Activated naive CD4-positive, alpha-beta T cell treated with anti-CD3 and anti-CD28 coated beads, Interleukin-2, amount 10 ng/mL, durations not matched to agents 7 days and 5 days (primary cell): ENCODE measurements around the gene CAPN14.

ENCODE experiments used
- CTCF ChIA-PET: fragments of 350-600 bp; sonication (Branson Sonifier 250); formaldehyde crosslinking; loops from one replicate; lab custom pipeline; 2021; ENCODE audit warnings: antibody characterized with exemption; lab: Charles Lee
- DNase-seq: peaks from one replicate; pipeline ENCODE4 v3.0.0-alpha.2; 2020
- H3K27ac Mint-ChIP-seq: one replicate; pipeline ENCODE4 v1.8.0; 2021; ENCODE audit warnings: mild to moderate bottlenecking, moderate library complexity, mixed read lengths
- H3K27me3 Mint-ChIP-seq: one replicate; pipeline ENCODE4 v1.8.0; 2021; ENCODE audit warnings: mild to moderate bottlenecking, mixed read lengths
- H3K36me3 Mint-ChIP-seq: one replicate; pipeline ENCODE4 v1.8.0; 2021; ENCODE audit warnings: mixed read lengths
- H3K4me1 Mint-ChIP-seq: one replicate; pipeline ENCODE4 v1.8.0; 2021; ENCODE audit warnings: mixed read lengths
- H3K4me3 Mint-ChIP-seq: one replicate; pipeline ENCODE4 v1.8.0; 2021; ENCODE audit warnings: mild to moderate bottlenecking, moderate library complexity, mixed read lengths
- H3K9me3 Mint-ChIP-seq: one replicate; pipeline ENCODE4 v1.8.0; 2021; ENCODE audit warnings: mixed read lengths

Gene CAPN14

GRCh38 chr2:31223749-31224148 lies 6.4 kb upstream of the CAPN14 start:
- no peak for DNase-seq
- CTCF ChIA-PET = no interaction called here
- H3K4me1 Mint-ChIP-seq = peaks cover 8% of the 10 kb centered on the region
- H3K27ac Mint-ChIP-seq = no peak overlapping the region
- H3K9me3 Mint-ChIP-seq = no peaks in the 10 kb centered on the region
- H3K27me3 Mint-ChIP-seq = peaks cover 23% of the 10 kb centered on the region
- no peaks in the 10 kb centered on the region for H3K36me3 Mint-ChIP-seq
- H3K4me3 Mint-ChIP-seq = no peak overlapping the region

DNA sequence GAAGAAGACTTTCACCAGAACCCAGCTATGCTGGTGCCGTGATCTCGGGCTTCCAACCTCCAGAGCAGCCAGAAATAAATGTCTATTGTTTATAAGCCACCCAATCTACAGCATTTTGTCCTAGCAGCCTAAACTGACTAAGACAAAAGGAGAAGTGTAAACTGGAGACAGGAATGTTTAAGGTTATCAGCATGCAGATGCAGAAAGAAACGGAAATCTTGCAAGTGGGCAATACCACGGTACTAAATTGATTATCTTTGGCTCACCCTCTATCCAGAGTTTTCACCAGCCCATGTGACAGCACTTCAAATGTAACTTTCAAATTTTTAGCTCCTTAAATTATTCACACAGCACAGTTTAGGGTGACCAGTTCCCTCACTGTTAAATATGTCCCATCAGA lies 5.7 kb upstream of the CAPN14 start:
- H3K4me1 Mint-ChIP-seq = peaks cover 8% of the 10 kb centered on the region
- H3K27ac Mint-ChIP-seq = no peak overlapping the region
- H3K36me3 Mint-ChIP-seq = no peaks in the 10 kb centered on the region
- peaks cover 23% of the 10 kb centered on the region for H3K27me3 Mint-ChIP-seq
- CTCF ChIA-PET = no interaction called here
- H3K4me3 Mint-ChIP-seq = no peak overlapping the region
- H3K9me3 Mint-ChIP-seq = no peaks in the 10 kb centered on the region
- no peak for DNase-seq

DNA sequence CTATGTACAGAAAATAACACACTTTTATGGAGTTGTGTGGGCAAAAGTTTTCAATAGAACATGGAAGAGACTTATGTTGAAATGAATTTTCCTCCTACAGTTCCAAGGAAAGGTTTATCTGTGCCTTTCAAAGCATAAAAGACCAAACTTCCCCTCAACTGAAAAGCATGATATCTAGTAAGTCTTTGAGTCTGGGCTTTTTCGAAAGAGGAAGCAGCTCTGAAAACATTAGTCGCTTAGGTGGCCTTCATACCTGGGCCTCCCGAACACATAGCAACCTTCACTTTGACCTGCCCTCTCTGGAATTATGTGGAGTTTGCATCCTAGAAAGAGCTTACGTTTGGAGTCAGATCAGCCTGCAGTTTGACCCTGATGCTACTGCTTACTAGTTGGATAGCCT lies 4.8 kb upstream of the CAPN14 start:
- Mint-ChIP-seq H3K36me3 (no peaks in the 10 kb centered on the region), H3K4me1 (peaks cover 17% of the 10 kb centered on the region), H3K27me3 (peaks cover 23% of the 10 kb centered on the region), H3K27ac (no peak overlapping the region), H3K4me3 (no peak overlapping the region), H3K9me3 (no peaks in the 10 kb centered on the region)
- DNase-seq = no peak
- CTCF ChIA-PET = no interaction called here

DNA sequence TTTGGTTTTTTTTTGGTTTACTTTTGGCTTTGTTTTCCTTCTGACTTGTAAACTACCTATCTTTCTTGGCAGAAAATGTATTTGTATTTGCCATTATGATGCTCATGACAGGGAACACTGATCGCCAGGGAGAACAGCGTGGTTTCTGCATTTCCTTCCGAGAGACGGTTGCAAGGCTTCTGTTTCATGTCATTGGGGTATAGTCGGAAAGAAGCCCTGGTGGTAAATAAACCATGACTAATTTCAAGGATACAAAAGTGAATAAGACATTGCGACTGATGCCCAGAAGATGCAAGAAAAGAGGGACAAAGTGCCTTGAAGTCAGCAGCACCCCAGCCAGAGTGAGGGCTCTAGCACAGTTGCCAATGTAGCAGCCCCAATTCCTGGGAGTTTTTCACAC lies 4.2 kb upstream of the CAPN14 start:
- H3K27me3 Mint-ChIP-seq = peaks cover 20% of the 10 kb centered on the region
- H3K9me3 Mint-ChIP-seq = no peaks in the 10 kb centered on the region
- no peak for DNase-seq
- H3K36me3 Mint-ChIP-seq = no peaks in the 10 kb centered on the region
- H3K4me3 Mint-ChIP-seq = no peak overlapping the region
- CTCF ChIA-PET = no interaction called here
- peaks cover 22% of the 10 kb centered on the region for H3K4me1 Mint-ChIP-seq
- H3K27ac Mint-ChIP-seq = peak overlapping the region; percentile 49

GRCh38 chr2:31219131-31219969 lies 2.0 kb upstream of the CAPN14 start:
- H3K9me3 Mint-ChIP-seq = no peaks in the 10 kb centered on the region
- H3K27ac Mint-ChIP-seq = no peak overlapping the region
- DNase-seq = no peak
- peaks cover 31% of the 10 kb centered on the region for H3K4me1 Mint-ChIP-seq
- no peak overlapping the region for H3K4me3 Mint-ChIP-seq
- H3K36me3 Mint-ChIP-seq = no peaks in the 10 kb centered on the region
- H3K27me3 Mint-ChIP-seq = peaks cover 15% of the 10 kb centered on the region
- CTCF ChIA-PET = no interaction called here

DNA sequence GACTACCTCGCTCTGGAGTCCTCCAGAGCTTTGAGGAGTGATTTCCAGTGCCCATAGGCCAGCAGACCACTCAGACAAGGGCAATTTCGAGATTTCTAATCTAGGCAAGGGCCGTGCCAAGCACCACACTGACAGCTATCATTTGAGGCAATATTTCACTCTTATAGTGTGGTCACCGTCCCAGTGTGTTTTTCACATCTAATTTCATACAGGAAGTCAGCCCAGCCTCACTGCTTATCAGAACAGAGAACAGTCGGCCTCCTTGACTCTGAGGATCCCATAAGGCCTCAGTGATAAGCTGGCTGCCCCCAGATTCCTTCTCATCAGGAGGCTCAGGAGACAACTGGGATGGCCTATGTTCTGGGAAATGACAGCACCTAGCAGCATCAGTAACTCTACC lies 581 bp downstream of the CAPN14 start:
- CTCF ChIA-PET = interaction anchor here (0.7 kb wide), 1 partner anchor 45 kb away, joined by 3 read pairs; no protein-coding TSS in a partner anchor
- H3K4me1 Mint-ChIP-seq = peaks cover 37% of the 10 kb centered on the region
- H3K27ac Mint-ChIP-seq = no peak overlapping the region
- H3K36me3 Mint-ChIP-seq = no peaks in the 10 kb centered on the region
- DNase-seq = no peak
- H3K27me3 Mint-ChIP-seq = peaks cover 10% of the 10 kb centered on the region
- H3K4me3 Mint-ChIP-seq = no peak overlapping the region
- no peaks in the 10 kb centered on the region for H3K9me3 Mint-ChIP-seq

- Mint-ChIP-seq H3K27ac (peak overlapping the region; percentile 44), H3K4me1 (peaks cover 32% of the 10 kb centered on the region), H3K27me3 (peaks cover 2% of the 10 kb centered on the region), H3K9me3 (no peaks in the 10 kb centered on the region), H3K4me3 (no peak overlapping the region), H3K36me3 (no peaks in the 10 kb centered on the region)
- no peak for DNase-seq
- CTCF ChIA-PET = no interaction called here
These were observed 2.8 kb downstream of the CAPN14 start for GRCh38 chr2:31214444-31214915.

GRCh38 chr2:31213601-31214443 lies 3.5 kb downstream of the CAPN14 start:
- H3K27me3 Mint-ChIP-seq = no peaks in the 10 kb centered on the region
- H3K27ac Mint-ChIP-seq = peak overlapping the region; percentile 44
- peaks cover 29% of the 10 kb centered on the region for H3K4me1 Mint-ChIP-seq
- CTCF ChIA-PET = no interaction called here
- no peak for DNase-seq
- no peaks in the 10 kb centered on the region for H3K9me3 Mint-ChIP-seq
- H3K36me3 Mint-ChIP-seq = no peaks in the 10 kb centered on the region
- no peak overlapping the region for H3K4me3 Mint-ChIP-seq

GRCh38 chr2:31212659-31213600 lies 4.4 kb downstream of the CAPN14 start:
- CTCF ChIA-PET = no interaction called here
- Mint-ChIP-seq H3K9me3 (no peaks in the 10 kb centered on the region), H3K27me3 (no peaks in the 10 kb centered on the region), H3K4me1 (peaks cover 28% of the 10 kb centered on the region), H3K36me3 (no peaks in the 10 kb centered on the region), H3K27ac (no peak overlapping the region), H3K4me3 (no peak overlapping the region)
- no peak for DNase-seq

GRCh38 chr2:31208240-31208639 lies 9.1 kb downstream of the CAPN14 start:
- H3K27me3 Mint-ChIP-seq = no peaks in the 10 kb centered on the region

GRCh38 chr2:31207790-31208189 lies 9.5 kb downstream of the CAPN14 start:
- Mint-ChIP-seq H3K4me3 (no peak overlapping the region), H3K36me3 (no peaks in the 10 kb centered on the region), H3K4me1 (no peaks in the 10 kb centered on the region), H3K9me3 (no peaks in the 10 kb centered on the region), H3K27ac (no peak overlapping the region), H3K27me3 (no peaks in the 10 kb centered on the region)
- CTCF ChIA-PET = interaction anchor here (0.9 kb wide), 1 partner anchor 128 kb away, joined by 3 read pairs; no protein-coding TSS in a partner anchor
- no peak for DNase-seq

More at GRCh38 chr2:31208240-31208639, 9.1 kb downstream of the CAPN14 start:
- H3K36me3 Mint-ChIP-seq = no peaks in the 10 kb centered on the region
- no peak overlapping the region for H3K27ac Mint-ChIP-seq
- no peaks in the 10 kb centered on the region for H3K9me3 Mint-ChIP-seq
- DNase-seq = no peak
- no peak overlapping the region for H3K4me3 Mint-ChIP-seq
- CTCF ChIA-PET = interaction anchor here (0.9 kb wide), 1 partner anchor 128 kb away, joined by 3 read pairs; no protein-coding TSS in a partner anchor
- no peaks in the 10 kb centered on the region for H3K4me1 Mint-ChIP-seq

DNA sequence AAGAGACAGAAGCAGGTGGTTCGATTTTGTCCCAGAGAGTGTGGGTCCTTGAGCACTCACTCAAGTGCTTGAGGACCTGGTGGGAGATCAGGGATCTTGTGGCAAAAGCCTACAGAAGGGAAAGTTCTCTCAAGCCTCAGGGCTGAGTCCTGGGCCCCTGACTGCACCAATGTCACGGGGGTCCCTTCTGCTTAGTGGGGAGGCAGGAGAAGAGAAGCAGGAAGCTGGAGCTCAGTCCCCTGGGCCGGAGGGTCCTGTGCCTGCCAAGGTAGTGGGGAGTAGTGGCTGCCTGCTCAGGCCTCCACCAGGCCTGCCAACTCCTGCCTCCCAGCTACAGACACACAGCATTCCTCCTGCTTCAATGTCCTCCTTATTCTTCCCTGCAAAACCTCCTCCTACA lies 11.7 kb downstream of the CAPN14 start:
- H3K4me1 Mint-ChIP-seq = no peaks in the 10 kb centered on the region
- no peaks in the 10 kb centered on the region for H3K9me3 Mint-ChIP-seq
- H3K4me3 Mint-ChIP-seq = no peak overlapping the region
- no peak overlapping the region for H3K27ac Mint-ChIP-seq
- CTCF ChIA-PET = interaction anchor here (1.5 kb wide), 1 partner anchor 36 kb away, joined by 3 read pairs; no protein-coding TSS in a partner anchor
- H3K27me3 Mint-ChIP-seq = no peaks in the 10 kb centered on the region
- H3K36me3 Mint-ChIP-seq = no peaks in the 10 kb centered on the region
- DNase-seq = no peak

DNA sequence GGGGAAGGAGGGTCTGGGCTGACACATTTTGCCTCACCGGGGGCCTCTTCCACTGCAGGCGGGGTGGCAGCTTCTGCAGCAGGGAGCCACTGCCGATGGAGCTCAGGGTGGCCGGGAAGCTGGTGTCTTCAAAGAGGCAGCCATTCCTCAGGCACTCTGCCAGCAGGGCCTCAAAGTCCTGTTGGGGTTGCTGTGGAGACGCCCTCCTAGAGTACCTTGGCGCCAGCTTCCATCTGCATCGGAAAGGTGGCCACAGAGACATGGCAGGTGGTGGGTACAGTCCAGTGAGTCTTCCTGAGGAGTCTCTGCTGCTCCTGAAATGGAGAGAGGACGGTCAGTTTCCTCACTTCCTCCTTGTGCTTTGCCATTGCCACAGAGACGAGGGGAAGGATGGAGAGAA lies 12.1 kb downstream of the CAPN14 start:
- Mint-ChIP-seq H3K27ac (no peak overlapping the region), H3K36me3 (no peaks in the 10 kb centered on the region), H3K27me3 (no peaks in the 10 kb centered on the region), H3K4me3 (no peak overlapping the region), H3K4me1 (no peaks in the 10 kb centered on the region), H3K9me3 (no peaks in the 10 kb centered on the region)
- CTCF ChIA-PET = interaction anchor here (1.5 kb wide), 1 partner anchor 35 kb away, joined by 3 read pairs; no protein-coding TSS in a partner anchor
- no peak for DNase-seq
